Measurements from ENCODE around the gene CBY3. TPM values are rescaled to one million over a fixed set of nuclear protein-coding genes. Genes with fewer than 3 reads are reported as not detected.
"Not testable (repeated sequence)": the region's sequence is repeated elsewhere in the genome, so short reads cannot be mapped to it uniquely, and the experiment has no call there.

The CBY3 gene
- total RNA-seq, 2 donors from 2014 or later: not detected

DNA sequence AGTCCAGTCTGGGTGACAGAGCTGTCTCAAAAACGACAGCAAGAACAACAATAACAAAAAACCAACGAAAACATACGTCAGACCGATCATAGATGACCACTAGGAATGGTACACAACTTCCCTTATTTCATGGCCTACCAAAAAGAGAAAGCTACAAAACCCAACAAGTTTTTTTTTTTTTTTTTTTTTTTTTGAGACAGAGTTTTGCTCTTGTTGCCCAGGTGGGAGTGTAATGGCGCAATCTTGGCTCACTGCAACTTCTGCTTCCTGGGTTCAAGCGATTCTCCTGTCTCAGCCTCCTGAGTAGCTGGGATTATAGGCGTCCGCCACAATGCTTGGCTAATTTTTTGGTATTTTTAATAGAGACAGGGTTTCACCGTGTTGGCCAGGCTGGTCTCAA, 8.4 kb upstream of the CBY3 start:
- not testable (repeated sequence) for ATAC-seq; H3K9me3 Mint-ChIP-seq; H3K27ac Mint-ChIP-seq; H3K36me3 Mint-ChIP-seq; DNase-seq (ENCODE audit: low spot score in 2 of 2)

DNA sequence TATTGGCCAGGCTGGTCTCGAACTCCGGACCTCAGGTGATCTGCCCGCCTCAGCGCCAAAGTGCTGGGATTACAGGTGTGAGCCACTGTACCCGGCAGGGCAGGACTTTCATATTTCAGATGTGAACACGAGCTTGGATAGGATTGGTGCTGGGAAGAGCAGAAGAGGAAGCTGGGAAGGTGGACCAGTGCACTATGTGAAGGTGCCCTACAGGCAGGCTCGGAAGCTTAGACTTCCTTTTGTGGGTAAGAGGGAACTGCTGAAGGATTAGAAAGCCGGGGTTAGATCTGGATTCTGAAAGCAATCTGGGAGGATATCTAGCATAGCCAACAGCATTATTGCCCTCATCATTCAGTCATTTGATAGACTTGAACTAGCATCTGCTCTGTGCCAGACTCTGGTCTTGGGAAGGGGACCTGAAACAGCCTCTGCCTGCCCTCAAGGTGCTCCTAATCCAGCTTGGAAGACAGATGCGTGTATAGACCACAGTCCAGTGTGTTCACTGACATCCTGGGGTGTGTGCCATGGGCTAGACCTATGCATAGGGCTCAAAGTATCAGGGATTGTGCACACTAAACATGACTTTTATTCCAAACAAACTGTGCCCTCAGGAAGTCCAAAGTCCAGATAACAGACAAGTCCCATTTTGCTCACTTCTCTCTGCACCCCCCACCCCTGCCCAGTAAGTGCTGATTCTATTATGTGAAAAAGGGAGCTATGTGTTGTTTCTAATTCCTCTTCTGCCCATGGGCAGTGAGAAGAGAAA, 637 bp downstream of the CBY3 start:
- peak overlapping the region; percentile 69 to 79 for H3K27ac Mint-ChIP-seq
- DNase-seq (ENCODE audit: low spot score in 2 of 2) (no peak), ATAC-seq (no peak)
- H3K9me3 Mint-ChIP-seq: no peaks in the 10 kb centered on the region
- peaks cover 22 to 32% of the 10 kb centered on the region in 2 donors for H3K36me3 Mint-ChIP-seq

DNA sequence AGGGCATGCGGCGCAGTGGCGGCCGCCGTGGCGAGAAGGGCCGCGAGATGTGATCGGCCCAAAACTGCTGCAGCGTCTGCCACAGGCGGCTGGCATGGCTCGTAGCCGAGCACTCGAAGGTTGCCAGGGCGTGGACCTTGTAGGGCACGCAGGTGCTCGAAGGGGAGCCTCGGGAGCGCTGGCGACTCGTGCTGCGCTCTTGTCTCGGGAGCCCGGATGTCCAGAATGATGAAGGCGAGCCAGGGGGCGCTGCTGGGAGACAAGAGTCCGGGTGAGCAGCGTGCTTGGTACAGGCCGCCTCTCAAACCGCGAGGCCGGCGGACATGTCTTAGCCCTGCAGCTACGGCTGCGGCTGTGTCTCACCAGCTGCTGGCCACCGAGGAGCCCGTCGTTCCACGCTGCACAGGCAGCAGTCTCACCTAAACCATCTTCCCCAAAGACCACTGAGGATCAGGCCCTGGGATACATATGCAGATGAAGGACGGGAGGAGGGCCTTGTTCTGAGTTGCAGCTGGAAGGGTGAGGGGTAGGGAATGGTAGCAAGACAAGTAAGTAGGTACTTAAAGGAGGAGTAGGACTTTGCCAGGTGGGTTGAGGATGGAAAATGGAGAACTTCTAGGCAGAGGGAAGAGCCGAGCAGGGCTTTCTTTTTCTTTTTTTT, 1.7 kb downstream of the CBY3 start:
- peak; percentile 73 to 80 for DNase-seq (ENCODE audit: low spot score in 2 of 2)
- no peaks in the 10 kb centered on the region for H3K9me3 Mint-ChIP-seq
- H3K36me3 Mint-ChIP-seq: peaks cover 22 to 36% of the 10 kb centered on the region in 2 donors
- peak overlapping the region; percentile 90 to 96 for H3K27ac Mint-ChIP-seq
- ATAC-seq: peak; percentile 54 to 65

DNA sequence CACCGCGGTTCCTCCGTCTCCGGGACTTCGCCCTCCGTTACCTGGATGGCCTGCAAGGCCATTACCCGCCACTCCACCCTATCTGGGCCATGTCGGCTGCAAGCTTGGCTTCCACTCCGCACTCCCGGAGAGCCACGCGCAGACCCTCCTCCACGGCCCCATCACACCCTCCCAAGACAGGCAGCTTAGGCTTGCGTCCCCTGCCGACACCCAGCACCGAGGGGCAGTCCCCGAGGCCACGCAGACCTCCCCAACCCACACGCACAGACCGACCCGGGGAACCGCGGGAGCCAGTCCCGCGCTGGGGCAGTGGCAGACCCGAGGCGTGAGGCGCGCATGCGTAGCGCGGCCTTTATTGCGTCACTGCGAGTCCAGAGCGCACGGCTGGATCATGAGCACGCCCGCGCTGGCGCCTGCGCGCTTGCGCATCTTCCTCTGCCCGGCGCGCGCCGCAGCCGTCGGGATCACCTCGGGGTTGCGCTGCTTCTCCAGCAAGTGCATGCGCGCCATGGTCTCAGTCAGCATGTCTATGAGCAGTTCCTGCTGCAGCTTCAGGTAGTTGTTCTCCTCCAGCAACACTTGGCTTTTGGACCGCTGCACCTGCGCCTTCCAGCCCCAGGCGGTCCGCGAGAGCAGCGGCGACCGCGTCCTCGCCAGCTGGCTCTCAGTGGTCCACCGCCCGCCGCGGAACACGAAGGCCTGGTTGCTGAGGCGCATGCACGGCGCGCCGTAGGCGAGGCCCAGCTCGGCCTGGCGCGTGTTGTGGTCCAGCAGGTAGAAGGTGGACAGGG, 2.4 kb downstream of the CBY3 start:
- peaks cover 22 to 36% of the 10 kb centered on the region in 2 donors for H3K36me3 Mint-ChIP-seq
- ATAC-seq (peak; percentile 92 to 94), DNase-seq (ENCODE audit: low spot score in 2 of 2) (peak; percentile 93 to 96)
- peak overlapping the region; percentile 90 to 97 for H3K27ac Mint-ChIP-seq
- H3K9me3 Mint-ChIP-seq: no peaks in the 10 kb centered on the region

DNA sequence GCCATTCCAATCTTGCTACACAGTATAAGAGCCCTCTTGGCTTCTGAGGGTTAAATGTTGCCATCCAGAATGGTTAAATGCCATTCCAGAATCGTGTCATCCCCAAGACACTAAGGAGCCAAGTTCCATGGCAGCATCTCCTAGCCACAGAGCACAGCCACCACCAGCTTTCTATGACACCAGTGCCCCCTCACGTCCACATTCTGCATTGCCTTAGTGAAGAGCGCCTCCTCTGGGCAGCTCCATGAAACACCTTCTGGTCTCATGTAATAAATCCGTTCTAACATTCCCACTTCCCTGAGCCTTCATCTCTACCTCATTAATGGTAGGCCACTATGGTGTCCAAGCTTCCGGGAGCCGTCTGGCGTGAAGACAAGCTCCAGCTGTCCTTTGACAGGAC, 12.4 kb downstream of the CBY3 start:
- H3K27ac Mint-ChIP-seq: peak overlapping the region in 1 of 2 donors; percentile 10
- peak; percentile 68 to 75 for ATAC-seq
- H3K9me3 Mint-ChIP-seq: no peaks in the 10 kb centered on the region
- DNase-seq (ENCODE audit: low spot score in 2 of 2): peak in 1 of 2 donors; percentile 31
- H3K36me3 Mint-ChIP-seq: no peaks in the 10 kb centered on the region

DNA sequence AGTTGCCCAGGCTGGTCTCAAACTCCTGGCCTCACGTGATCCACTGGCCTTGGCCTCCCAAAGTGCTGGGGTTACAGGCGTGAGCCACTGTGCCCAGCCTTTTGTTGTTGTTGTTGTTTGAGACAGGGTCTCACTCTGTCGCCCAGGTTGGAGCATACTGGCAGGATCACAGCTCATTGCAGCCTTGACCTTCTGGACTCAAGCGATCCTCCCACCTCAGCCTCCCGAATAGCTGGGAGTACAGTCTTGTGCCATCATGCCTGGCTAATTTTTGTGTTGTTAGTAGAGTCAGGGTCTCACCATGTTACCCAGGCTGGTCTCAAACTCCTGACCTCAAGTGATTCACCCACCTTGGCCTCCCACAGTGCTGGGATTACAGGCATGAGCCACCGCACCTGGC, 19.2 kb downstream of the CBY3 start:
- DNase-seq (ENCODE audit: low spot score in 2 of 2); H3K9me3 Mint-ChIP-seq; H3K36me3 Mint-ChIP-seq; H3K27ac Mint-ChIP-seq; ATAC-seq: not testable (repeated sequence)

DNA sequence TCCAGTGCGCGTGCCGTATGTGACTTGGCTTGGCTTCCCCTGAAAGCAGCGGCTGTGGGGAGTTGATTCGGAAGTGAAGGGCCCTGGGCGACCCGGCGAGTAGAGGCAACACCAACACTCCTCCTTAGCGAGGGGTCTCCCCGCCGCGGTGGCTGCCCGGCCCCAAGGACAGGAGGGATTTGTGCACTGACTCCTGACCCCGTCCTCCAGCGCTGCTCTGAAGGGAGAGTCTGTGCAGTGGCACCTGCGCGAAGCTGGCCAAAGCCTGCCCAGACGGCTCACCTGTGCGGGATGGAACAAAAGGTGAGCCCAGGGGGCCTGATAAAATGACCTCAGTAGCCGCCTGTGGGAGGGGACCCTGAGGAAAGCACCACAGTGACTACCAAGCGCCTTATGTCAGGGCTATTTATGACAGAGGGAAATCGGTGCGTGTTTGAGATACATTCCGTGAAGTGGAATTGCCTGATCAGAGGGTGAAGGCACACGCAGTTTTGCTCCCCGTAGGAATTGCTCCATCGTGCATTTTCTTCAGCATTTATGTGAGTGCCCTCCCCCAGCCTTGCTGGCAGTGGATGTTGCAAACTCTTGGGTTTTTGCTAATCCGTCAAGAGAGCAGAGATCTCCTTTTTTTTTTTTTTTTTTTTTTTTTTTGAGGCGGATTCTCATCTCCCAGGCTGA, 22.5 kb downstream of the CBY3 start:
- not testable (repeated sequence) for H3K9me3 Mint-ChIP-seq; DNase-seq (ENCODE audit: low spot score in 2 of 2); H3K36me3 Mint-ChIP-seq
- ATAC-seq: peak in 1 of 2 donors; percentile 3
- peak overlapping the region in 1 of 2 donors; percentile 81 for H3K27ac Mint-ChIP-seq

DNA sequence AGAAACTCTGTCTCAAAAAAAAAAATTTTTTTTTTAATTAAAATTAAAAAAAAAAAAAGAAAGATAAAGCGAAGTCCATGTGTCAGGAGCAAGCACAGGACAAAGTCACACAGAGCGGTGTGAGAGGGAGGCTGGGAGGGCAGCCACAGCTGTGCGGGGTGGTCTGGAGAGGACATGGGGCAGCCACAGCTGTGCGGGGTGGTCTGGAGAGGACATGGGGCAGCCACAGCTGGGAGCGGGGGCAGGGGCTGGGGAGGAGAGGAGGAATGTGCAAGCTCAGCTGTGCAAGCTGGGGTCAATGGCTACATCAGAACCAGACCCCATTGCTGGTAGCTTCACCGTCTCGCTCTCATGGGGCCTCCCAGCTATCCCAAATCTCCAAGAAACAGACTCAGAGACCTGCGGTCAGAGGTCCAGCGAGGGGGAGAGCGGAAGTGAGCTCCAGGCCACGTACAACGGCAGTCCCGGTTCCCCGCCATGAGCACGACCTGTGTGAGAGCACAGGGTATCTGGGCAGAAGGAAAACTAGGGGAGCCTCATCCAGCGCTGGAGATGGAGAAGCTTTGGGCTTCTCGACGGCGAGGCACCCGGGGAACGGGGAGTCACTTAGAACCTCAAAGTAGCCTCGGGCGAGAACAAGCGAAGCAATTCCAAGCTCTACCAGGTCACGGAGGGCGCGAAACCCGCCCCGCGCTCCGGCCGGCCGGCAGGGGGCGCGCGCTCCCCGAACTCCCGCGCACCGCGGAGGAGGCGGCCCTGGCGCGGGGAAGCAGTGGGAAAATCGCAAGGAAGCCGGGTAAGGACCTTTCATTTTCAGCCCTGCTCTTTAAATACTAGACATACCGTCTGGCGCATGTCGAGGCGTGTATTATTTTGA, 23.3 kb downstream of the CBY3 start:
- peak; percentile 97 to 98 for ATAC-seq
- not testable (repeated sequence) for DNase-seq (ENCODE audit: low spot score in 2 of 2); H3K27ac Mint-ChIP-seq; H3K9me3 Mint-ChIP-seq; H3K36me3 Mint-ChIP-seq

DNA sequence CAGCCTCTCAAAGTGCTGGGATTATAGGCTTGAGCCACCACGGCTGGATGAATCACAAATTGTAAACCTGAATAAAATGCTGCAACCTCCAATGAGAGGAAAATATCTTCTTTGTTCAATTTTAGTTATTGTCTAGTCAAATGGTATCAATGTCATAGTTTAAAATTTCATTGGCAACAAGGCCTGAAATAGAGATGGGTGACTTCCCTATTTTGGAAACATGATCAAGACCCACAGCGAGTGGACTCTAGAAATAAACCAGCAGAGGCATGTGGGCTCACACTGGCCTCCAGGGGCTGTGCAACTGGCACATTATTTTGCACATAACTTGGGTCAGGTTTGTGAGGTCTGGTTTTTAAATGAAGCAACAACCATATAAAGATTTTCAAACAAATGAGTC, 27.7 kb downstream of the CBY3 start:
- H3K27ac Mint-ChIP-seq; ATAC-seq; DNase-seq (ENCODE audit: low spot score in 2 of 2); H3K36me3 Mint-ChIP-seq; H3K9me3 Mint-ChIP-seq: not testable (repeated sequence)

DNA sequence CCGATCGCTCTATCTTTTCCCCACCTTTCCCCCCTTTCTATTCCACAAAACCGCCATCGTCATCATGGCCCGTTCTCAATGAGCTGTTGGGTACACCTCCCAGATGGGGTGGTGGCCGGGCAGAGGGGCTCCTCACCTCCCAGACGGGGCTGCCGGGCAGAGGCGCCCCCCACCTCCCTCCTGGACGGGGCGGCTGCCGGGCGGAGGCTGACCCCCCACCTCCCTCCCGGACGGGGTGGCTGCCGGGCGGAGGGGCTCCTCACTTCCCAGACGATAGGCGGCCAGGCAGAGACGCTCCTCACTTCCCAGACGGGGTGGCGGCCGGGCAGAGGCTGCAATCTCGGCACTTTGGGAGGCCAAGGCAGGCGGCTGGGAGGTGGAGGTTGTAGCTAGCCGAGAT, 30.6 kb downstream of the CBY3 start:
- DNase-seq (ENCODE audit: low spot score in 2 of 2); H3K27ac Mint-ChIP-seq; H3K9me3 Mint-ChIP-seq; ATAC-seq; H3K36me3 Mint-ChIP-seq: not testable (repeated sequence)

DNA sequence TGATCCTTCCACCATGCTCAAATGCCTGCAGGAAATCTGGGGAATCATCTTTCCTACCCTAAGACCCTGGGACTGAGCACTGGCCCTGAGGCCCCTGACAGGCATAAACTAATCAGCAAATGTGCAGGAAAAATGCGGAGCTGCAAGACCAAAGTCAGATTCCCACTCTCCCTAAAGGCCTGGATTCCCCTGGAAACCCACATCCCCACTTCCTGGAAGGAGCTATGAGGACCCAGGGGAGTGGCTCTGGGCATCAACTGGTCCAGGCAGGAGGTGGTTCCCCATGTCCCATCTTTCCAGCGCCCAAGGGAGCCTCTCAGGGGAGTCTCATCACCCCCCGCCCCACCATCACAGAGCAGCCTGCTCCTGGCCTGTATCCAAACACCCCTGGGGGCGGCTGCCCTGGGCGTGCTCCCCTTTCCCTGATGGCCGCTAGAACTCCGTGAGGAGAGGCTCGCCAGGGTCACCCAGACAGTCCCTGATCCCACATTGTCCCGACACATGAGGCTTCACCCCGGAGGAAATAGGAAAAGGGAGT, 31.6 kb downstream of the CBY3 start:
- H3K36me3 Mint-ChIP-seq; DNase-seq (ENCODE audit: low spot score in 2 of 2); H3K9me3 Mint-ChIP-seq; H3K27ac Mint-ChIP-seq; ATAC-seq: not testable (repeated sequence)

DNA sequence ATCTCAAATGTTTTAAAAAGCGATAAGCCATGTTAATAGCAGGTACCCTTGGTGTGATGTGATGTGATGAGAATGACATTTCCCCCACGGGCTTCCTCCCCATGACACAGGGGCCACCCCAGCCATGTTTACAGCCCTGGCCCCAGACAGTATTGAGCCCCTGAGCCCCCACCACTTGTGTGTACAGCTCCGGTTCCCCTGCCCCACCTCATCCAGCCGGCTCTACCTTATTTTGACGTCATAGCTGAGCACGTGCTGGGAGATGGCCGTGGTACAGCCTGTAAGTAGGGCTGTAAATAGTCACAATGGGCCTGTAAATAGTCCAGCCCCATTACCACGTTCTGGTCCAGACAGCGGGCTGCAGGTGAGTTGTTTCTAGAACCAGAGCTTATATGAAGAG, 32.4 kb downstream of the CBY3 start:
- no peak overlapping the region for H3K27ac Mint-ChIP-seq
- no peak for DNase-seq (ENCODE audit: low spot score in 2 of 2)
- H3K9me3 Mint-ChIP-seq: no peaks in the 10 kb centered on the region
- no peak for ATAC-seq
- H3K36me3 Mint-ChIP-seq: no peaks in the 10 kb centered on the region

DNA sequence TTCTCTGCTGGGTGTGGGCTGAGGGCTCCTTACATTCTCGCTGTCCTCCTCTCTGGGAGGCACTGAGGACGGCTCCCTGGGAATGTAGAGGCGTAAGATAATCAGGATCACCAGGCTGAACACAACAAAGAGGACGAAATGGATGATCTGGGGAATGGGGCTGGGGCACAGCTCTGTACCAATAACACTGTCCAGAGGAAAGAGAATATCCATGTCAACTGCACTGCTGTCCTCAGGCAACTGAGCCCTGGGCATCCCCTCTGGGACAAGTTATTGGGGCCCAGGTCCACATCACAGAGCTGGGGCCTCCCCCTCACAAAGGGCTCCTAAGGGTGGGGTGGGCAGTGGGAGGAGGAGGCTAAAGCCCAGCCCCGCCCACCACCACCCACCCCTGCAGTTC, 36.1 kb downstream of the CBY3 start:
- not testable (repeated sequence) for H3K9me3 Mint-ChIP-seq; ATAC-seq; H3K27ac Mint-ChIP-seq; DNase-seq (ENCODE audit: low spot score in 2 of 2); H3K36me3 Mint-ChIP-seq

DNA sequence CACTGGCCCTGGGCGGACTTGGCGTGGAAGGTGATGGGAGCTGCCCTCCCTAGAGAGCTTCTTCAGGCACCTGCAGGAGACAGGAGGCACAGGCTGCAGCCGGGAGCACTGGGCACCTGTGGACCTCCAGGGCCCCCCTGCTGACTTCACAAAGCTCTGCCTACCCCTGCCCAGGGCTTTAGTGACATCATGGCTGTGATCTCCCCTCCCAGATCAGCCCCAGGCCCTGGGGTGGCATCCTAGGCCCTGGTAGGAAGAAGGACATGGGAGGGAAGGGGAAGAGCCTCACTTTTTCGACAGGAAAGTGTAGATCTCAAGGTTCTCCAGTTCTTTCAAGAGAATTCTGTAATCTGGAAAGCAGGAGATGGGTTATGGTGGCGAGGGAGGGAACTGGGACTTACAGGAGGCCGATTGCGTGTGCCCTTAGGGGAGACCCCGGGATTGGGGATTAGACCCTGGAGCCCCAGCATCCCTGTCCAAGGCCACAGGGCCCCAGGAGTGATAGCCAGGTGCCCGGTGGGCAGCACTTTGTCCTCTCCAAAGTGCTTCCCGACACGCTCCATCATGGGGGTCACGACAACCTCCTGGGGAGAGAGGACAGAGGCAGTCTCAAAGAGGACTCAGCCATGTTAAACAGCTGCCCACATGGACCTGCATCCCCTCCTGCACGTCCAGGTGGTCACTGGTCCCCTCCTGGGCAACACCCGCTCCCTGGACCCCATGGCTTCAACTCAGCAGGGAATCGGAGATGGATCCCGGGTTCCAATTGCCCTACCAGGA, 37.5 kb downstream of the CBY3 start:
- ATAC-seq; H3K36me3 Mint-ChIP-seq; H3K27ac Mint-ChIP-seq; DNase-seq (ENCODE audit: low spot score in 2 of 2); H3K9me3 Mint-ChIP-seq: not testable (repeated sequence)

DNA sequence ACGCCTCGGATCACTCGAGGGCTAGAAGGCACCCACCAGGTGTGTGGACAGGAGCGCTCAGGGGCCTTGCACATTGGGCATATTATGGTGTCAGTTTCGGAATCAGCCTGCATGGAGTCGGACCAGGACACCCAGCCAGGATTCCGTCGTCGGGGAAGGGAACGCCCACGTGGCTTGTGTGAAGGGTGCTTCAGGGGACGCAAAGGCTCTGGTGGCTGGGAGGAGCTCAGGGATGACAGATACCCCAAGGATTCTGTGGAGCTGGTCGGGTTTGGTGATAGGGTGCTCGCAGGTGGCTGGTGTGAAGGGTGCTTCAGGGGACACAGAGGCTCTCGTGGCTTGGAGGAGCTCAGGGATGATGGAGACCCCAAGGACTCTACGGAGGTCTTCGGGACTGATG, 38.2 kb downstream of the CBY3 start:
- H3K27ac Mint-ChIP-seq; DNase-seq (ENCODE audit: low spot score in 2 of 2); ATAC-seq; H3K9me3 Mint-ChIP-seq; H3K36me3 Mint-ChIP-seq: not testable (repeated sequence)

Measured in activated naive CD4-positive, alpha-beta T cell treated with anti-CD3 and anti-CD28 coated beads, Interleukin-2, amount 50 U/mL, for 72 hours (primary cell).